Stimulated activated CD8-positive, alpha-beta memory T cell treated with anti-CD3 and anti-CD28 coated beads, Interleukin-7, amount 100 ng/mL, for 1 hour (primary cell): ENCODE data around the gene BIRC7.

Experiments
- DNase-seq, 2 donors: peaks; one replicate each; pipeline ENCODE4 v3.0.0-alpha.2; 2020; ENCODE audit warnings: low read depth in 2 of 2

Gene BIRC7

DNA sequence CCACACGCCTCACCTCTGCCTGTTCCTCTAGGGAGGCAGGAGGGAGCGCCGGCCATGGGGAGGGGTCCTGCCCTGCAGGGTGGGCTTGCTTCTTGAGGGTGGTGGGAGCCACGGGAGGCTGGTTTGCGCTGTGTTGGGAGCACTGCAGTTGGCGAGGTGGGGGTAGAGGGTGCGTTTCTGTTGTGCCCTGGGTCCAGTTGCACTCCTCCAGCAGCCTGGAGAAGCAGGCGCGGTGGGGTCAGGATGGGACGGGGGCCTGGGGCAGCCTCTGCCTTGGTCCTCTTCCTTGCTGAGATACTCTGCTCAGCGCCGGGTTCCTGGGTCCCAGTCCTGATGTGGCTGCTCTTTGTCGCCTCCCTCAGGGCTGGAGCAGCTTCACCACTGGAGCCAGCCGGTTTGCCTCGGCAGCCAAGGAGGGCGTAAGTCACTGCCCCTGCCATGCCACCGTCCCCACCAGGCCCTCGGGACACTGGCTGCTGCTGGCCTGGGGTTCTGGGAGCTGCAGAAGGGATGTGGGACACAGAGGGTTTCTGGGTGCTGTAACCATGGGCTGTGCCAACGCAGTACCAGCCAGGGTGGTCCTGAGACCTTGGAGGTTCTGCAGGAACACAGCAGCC, 45.3 kb downstream of the BIRC7 start:
- no peak for DNase-seq

DNA sequence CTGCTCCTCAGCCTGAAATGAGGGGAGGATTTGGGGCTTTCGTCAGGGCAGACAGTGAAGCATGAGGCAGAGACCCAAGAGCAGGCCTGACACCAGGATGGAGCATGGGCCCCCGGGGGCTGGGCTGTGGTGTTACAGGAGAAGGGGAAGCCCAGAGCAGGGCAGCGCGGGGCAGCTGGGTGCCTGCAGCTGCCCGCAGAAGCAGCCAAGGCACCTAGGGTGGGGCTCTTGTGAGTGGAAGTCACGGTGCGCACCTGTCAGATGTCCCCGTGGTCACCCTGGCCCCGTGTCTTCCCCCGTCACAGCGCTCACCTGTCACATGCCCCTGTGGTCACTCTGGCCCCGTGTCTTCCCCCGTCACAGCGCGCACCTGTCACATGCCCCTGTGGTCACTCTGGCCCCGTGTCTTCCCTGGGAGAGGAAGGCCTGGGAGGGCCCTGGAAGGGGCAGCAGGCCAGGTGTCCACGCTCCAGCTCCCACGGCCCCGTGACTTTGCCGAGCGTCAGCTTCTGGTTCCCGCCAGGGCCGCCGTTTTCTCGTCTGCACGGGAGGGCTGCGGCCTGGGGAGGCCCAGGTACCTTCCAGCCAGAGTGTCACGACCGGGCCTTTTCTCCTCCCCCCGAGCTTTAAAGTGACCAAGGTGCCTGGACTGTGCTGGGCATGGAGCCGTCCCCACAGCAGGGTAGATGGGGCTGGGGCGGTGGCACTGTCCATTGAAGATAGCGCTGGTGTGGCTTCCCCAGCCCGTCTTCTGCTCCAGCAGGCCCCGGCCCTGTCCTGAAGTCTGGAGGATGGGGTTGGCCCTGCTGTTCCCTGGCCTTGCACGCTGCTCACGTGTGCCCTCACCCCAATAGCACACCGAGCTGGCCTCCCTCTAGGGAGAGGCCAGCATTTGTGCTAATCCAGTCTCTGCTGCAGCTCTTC, 46.3 kb downstream of the BIRC7 start:
- no peak for DNase-seq

DNA sequence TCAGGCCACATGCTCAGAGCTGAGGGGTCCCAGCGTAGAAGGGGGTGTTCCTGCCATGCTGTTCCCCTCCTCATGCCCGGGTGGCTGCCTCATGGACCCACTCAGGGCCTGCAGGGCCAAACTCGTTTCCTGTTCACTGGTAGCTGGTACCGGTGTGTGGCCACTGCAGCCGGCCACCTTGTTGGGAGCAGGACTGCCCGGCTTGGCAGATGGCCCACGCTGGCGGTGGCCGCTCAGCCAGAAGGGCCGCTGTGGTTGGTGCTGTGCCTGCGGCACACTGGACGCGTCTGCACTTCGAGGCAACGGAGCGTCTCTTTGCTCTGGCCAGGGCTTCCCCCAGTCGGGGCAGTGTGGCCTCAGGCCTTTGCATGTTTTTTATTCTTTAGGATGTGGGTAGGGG, 47.2 kb downstream of the BIRC7 start:
- DNase-seq, result no peak

DNA sequence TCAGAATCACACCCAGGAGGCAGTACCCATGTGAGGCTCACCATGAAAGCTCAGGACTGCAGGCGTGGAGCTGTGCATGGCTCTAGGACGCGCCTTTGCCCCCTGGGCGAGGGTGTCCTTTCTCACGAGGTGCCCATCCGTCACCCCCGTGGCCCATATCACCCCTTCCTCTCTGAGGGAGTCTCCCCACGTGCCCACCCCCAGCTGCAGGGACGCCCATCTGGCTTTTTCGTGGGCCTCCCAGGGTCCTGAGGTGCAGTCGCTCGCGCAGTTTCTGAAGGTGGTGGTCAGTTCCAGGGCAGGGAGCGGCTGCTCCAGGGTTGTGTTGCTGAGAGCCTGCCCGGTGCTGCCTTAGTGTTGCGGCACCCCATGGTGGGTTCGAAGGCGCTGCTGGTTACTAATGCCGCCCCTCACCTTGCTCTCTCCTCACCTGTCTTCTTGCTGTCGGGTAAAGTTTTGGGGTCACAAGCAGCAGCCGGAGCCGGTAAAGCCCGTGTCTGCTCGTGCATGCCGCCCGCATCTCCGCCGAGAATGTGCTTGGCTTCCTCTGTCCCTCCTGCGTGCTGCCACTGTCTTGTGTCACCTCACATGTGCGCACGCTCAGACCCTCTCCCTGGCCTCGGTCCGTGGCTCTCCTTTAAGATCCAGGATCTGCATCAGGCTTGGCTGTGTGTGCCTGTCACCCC, 47.8 kb downstream of the BIRC7 start:
- no peak for DNase-seq

DNA sequence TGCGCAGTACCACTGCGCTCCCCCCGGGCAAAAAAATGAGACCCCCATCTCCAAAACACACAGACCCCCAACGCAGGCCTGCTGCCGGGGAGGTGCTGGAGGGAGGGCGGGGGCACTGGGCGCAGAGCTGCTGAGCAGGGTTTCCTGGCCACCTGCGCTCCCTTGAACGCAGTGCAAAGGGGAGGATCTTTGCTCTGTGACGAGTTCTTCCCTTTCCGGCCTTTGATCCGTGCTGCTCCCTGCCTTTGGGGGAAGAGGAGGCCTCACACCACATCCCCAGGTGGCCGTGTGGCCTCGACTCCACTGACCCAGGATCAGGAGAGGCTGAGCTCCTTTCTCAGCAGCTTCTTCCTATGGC, 48.4 kb downstream of the BIRC7 start:
- DNase-seq, result no peak

DNA sequence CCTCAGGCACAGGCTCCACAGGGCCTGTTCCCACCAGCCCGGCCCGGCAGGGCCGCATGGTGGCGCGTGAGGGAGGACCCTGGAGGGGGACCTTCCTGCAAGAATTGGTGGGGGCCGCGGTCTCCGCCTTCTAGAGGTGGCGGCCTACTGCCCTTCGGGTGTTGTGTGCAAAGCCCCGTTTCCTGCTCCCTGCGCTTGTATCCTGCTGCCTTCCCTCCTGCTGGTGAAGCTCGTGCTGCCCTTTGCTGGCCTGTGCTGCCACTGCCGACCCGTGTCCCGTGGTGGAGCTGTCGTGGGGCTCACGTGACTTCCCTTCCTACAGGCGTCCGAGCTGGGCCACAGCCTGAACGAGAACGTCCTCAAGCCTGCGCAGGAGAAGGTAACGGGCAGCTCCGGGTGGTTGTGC, 48.8 kb downstream of the BIRC7 start:
- DNase-seq, result no peak

DNA sequence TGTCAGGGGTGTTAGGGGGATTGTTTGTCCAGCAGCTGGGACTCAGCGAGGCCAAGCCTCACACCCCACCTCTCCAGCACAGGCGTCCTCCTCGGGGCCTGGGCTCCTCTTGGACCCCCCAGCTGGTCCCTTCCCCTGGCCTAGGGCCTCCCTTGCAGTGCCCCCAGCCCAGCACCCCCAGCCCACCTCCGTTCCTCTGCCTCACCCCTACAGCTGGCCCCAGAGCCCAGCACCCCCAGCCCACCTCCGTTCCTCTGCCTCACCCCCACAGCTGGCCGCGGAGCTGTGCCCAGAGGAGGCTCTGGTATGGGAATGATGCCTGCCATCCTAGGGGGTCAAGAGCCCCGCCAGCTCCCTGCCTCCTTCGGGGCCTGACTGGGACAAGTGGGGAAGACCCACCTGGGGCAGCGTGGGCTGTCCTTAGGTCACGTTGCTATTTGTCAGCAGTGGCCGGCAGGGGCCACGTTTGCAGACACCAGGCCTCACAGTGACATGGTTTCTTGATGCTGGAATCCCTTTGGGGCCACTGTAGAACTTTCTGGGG, 49.3 kb downstream of the BIRC7 start:
- no peak for DNase-seq

DNA sequence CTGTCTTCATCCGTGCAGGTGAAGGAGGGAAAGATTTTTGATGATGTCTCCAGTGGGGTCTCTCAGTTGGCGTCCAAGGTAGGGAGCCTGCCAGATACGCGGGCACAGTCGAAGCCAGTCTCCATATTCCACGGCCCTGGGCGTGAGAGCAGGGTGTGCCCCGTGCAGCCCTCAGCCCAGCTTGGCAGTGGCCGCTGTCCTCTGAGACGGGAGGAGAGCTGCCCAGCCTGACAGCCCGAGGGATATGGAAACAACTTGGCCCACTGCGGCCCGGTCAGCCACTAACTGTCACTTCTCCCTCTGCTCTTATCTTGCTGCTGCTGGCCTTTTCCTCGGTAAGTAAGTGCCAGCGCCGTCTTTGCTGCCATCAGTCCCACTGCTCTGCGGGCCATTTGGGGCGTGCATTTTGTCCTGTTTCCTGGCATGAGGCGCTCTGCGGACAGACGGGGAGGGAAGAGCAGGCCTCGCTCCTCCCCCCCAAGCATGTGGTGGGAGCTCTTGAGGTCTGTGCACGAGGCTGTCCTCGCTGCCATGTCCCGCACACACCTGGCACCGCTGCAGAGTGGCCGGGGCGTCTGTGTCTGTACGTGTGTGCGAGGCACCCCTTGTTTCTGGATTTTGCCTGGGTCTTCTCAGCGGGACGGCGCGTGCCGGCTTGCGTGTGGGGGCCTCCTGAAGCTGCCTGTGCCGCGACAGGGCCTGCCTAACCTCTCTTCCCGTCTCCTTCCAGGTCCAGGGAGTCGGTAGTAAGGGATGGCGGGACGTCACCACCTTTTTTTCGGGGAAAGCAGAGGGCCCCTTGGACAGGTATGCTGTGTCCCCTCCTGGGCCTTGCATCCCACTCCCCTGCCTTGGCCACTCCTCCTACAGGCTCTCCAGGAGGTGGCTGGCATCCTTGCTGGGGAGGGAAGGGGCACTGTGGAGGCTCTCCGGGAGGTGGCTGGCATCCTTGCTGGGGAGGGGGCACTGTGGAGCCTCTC, 50.2 kb downstream of the BIRC7 start:
- DNase-seq, result no peak

DNA sequence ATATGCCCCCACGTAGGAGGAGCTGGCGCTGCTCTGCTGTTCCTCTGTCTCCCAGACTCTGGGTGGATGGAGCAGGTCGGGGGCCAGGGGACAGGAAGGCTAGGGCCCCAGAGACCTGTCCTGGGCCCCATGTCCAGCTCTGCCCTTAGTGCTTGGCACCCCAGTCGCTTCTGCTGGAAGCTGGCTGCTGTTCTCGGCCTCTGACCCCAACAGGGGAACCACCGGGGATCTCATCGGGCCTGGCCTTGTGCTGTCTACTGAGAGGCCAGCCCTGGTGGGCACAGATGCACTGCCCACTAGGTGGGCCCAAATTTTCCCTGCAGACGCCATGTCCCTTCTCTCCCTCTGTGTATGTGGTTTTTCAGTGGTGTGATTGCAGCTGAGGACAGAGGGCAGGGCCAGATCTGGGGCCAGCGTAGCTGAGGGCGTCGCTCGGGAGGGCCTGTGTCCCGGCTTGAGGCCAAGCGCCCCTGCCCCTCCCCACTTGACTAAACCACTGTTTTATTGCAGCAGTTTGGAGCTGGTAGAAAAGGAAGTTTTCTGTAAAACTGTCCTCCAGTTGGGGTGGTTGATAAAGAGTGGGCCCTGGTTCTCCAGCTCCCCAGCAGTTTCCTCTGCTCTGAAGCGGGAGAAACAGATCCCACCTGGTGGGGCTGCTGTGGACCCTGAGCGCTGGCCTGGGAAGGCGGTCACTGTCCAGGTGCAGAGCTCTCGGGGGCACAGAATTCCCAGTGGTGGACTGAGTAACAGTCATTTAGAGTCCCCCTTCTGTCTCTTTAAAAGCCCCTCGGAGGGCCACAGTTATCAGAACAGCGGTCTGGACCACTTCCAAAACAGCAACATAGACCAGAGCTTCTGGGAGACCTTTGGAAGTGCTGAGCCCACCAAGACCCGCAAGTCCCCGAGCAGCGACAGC, 51.3 kb downstream of the BIRC7 start:
- no peak for DNase-seq

DNA sequence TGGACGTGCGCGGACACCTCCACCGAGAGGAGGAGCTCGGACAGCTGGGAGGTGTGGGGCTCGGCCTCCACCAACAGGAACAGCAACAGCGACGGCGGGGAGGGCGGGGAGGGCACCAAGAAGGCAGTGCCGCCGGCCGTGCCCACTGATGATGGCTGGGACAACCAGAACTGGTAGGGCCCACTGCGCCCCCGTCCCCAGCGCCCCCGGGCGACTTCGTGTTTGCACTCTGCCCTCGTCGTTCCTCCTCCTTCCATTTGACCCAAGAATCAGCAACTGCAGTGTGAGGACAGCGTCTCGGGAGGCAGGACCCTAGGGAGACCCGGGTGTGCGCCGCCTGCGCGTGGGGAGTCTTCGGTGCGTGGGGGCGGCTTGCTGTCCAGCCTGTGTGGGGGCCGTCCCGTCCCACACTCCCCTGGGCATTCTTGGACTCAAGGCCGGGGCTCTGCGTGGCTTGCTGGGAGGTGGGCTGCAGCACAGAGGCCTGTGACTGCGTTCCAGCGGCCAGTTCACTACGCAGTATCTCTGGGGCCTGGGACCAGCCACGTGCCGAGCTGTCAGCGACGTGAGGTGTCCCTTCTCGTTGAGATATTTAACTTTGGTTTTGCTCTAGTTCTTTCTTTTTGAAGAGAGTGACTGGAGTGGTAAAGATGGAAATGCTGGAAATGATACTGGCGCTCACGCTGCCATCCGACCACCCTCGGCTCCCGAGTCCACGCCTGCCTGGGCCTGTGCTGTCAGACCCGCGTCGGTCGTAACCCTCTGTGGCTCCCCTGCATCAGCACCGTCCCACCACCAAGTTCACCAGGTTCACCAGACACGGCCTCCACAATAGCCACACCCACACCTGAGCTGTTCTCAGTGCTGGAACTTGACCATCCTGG, 52.2 kb downstream of the BIRC7 start:
- DNase-seq, result no peak

DNA sequence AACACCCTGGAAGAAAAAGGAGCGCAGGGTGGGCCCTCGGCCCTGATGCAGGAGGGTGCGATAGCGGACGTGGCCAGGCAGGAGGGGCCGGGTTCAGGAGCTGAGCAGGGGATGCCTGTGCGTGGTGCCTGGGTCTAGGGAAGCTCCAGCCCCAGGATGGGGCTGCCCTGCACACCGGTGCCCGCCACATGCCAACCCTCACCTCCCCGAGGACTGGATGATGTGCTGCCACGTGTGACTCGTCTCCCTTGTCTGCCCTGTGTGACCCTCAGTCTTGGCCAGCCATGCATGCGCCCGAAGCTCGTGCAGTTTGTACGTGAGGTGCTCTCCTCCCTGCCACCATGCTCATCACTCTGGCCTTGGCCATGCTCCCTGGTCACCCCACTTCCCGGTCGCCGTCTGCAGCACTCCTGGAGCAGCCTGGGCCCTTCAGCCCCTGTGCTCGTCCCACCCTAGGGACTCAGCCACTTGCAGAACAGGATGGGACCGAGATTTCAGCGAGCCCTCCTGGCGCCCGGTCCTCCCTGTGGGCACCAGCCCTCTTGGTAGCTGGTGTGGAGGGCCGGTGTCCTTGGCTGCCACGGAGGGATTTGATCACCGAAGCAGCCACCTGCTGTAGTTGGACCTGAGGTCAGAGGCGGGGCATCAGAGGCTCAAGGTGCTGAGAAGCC, 53.0 kb downstream of the BIRC7 start:
- DNase-seq, result no peak

DNA sequence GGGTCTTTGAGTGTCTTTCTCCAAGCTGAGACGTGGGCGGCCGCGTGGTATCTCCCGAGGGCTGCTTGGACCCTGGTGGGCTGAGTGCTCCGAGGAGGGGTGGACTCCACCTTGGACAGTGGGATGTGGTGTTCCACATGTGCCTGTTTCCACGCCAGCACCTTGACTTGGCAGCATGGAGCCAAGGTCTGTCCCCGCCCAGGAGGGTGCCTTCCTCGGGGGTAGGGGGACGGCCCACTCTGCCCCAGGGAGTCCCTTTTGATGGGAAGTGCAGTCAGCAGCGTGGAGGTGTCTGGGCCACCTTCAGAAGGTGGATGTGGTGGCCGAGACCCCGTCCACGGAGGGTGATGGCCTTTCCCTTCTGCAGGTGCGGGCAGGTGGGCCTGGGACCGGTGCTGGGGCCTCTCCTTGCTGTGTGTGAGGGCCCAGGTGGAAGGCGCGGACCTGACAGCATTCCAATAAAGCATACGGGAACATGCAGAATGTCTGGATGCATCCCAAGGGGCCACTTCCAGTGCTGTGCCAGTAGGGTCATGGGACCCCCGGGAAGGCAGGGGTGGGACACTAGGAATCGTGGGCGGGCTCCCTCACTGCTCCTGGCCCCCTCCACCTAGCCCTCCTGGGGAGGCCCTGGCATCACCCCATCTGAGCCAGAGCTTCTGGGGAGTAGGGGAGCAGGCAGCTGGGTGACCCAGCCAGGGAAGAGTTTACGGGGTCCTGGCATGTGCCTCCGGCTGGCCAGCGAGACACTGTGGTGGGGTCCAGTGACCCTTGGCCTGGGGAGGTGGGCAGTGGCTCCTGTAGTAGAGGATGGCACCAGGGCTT, 53.8 kb downstream of the BIRC7 start:
- DNase-seq, result no peak
